Kidney epithelial cell (primary cell): ENCODE measurements around the gene ZNF189. TPM values are rescaled to one million over a fixed set of nuclear protein-coding genes. Genes with fewer than 3 reads are reported as not detected.

Experiments
- DNase-seq: peaks from one replicate; pipeline ENCODE4 v3.0.0-alpha.2; 2010; ENCODE audit warnings: low read depth
- H3K27me3 ChIP-seq: 2 replicates; pipeline ENCODE4 v1.6.0; 2011; ENCODE audit warnings: low read length; ENCODE audit not compliant: control insufficient read depth, insufficient read depth
- H3K36me3 ChIP-seq: 2 replicates; pipeline ENCODE4 v1.5.1; 2011; ENCODE audit warnings: low read length; ENCODE audit not compliant: control insufficient read depth, insufficient read depth
- H3K4me3 ChIP-seq: 2 replicates; pipeline ENCODE4 v1.5.1; 2011; ENCODE audit warnings: low read depth, mild to moderate bottlenecking, control low read depth, low read length
- total RNA-seq: library from RNA; depleted of rRNA; stranded (reverse); fragments of >200 nt; gene quantifications from 2 replicates; pipeline ENCODE4 v1.2.3, GENCODE V29; 2015
- TF ChIP-seq, protein P1 (sequence below): IDR thresholded peaks from 2 replicates; pipeline ENCODE4 v1.5.1; 2011; ENCODE audit warnings: mild to moderate bottlenecking, moderate library complexity, low read length, control low read depth, inconsistent platforms; ENCODE audit not compliant: insufficient read depth, poor library complexity, severe bottlenecking

ZNF189 gene
- total RNA-seq, 1 donor from 2014 or later: 11.0 TPM

GRCh38 chr9:101434998-101435397 is 36.3 kb downstream of the ZNF189 start:
- DNase-seq: no peak
- Histone ChIP-seq H3K27me3 (no peaks in the 10 kb centered on the region), H3K36me3 (no peaks in the 10 kb centered on the region), H3K4me3 (no peak overlapping the region)
- TF ChIP-seq, protein P1, sequence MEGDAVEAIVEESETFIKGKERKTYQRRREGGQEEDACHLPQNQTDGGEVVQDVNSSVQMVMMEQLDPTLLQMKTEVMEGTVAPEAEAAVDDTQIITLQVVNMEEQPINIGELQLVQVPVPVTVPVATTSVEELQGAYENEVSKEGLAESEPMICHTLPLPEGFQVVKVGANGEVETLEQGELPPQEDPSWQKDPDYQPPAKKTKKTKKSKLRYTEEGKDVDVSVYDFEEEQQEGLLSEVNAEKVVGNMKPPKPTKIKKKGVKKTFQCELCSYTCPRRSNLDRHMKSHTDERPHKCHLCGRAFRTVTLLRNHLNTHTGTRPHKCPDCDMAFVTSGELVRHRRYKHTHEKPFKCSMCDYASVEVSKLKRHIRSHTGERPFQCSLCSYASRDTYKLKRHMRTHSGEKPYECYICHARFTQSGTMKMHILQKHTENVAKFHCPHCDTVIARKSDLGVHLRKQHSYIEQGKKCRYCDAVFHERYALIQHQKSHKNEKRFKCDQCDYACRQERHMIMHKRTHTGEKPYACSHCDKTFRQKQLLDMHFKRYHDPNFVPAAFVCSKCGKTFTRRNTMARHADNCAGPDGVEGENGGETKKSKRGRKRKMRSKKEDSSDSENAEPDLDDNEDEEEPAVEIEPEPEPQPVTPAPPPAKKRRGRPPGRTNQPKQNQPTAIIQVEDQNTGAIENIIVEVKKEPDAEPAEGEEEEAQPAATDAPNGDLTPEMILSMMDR: no peak

- no peaks in the 10 kb centered on the region for H3K36me3 ChIP-seq
- H3K4me3 ChIP-seq: no peak within 1 kb of the TSS
- DNase-seq: no peak
- TF ChIP-seq, protein P1: no peak
- H3K27me3 ChIP-seq: no peaks in the 10 kb centered on the region
Measured at GRCh38 chr9:101435601-101436079, 37.0 kb downstream of the ZNF189 start, which contains the start of gene ALDOB. Gene ALDOB, minus strand, starts transcription at chr9:101435774. Its CDS starts 4,887 bp downstream, at chr9:101430887.

DNA sequence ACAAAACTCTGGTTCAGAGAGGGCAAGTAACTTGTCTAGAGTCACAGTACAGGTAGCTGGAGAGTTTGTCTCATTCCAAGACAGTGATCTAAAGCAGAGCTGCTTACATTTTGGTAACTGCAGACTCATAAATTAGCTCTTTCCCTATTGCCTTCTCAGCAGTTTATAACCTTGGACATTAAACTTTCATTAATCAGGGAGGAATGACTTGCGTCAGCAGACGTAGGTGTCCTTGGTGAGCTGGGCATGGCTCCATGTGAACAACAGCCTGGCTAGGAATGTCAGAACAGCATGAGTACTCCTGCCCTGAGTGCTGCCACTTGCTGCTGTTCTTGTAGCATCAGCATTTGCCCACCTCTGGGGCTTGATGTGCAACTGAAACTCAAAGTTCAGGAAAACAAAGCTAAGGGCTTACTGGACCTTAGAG is 39.2 kb downstream of the ZNF189 start:
- Histone ChIP-seq H3K36me3 (no peaks in the 10 kb centered on the region), H3K4me3 (no peak overlapping the region), H3K27me3 (no peaks in the 10 kb centered on the region)
- TF ChIP-seq, protein P1: no peak
- no peak for DNase-seq

GRCh38 chr9:101438523-101438922 is 39.9 kb downstream of the ZNF189 start:
- Histone ChIP-seq H3K36me3 (no peaks in the 10 kb centered on the region), H3K4me3 (no peak overlapping the region), H3K27me3 (no peaks in the 10 kb centered on the region)
- TF ChIP-seq, protein P1: no peak
- no peak for DNase-seq

- Histone ChIP-seq H3K27me3 (no peaks in the 10 kb centered on the region), H3K4me3 (no peak overlapping the region), H3K36me3 (no peaks in the 10 kb centered on the region)
- no peak for DNase-seq
- TF ChIP-seq, protein P1: no peak
Measured at GRCh38 chr9:101440714-101441230, 42.1 kb downstream of the ZNF189 start.

DNA sequence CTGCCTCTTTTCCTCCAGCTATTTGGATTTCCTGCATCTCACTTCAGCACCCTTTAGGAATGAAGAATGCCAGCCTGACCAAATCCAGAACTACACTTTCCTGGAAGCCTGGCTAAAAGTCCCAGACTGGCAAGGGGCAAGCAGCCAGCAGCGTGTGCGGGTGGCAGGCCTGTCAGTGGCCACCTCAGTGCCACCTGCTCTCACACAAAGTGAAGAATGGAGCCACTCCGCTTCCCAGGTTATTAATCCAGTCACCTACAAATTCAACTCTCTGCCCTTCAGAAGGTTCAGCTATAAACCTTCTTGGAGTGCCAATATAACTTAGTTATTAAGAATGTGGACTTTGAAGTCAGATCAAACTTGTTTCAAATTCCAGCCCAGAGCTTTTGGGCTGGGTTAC is 43.7 kb downstream of the ZNF189 start:
- H3K4me3 ChIP-seq: no peak overlapping the region
- TF ChIP-seq, protein P1: no peak
- H3K27me3 ChIP-seq: no peaks in the 10 kb centered on the region
- H3K36me3 ChIP-seq: no peaks in the 10 kb centered on the region
- DNase-seq: no peak
